ENCODE measurements around the gene NRG2. TPM values are rescaled to one million over a fixed set of nuclear protein-coding genes. Genes with fewer than 3 reads are reported as not detected.
A peak's percentile ranks its signal among the peaks of the same experiment; 100 is the strongest.

NRG2 gene
- total RNA-seq, 4 donors from 2014 or later: 1.1 to 2.9 (median 1.8) TPM

GRCh38 chr5:139867109-139867508, 176.0 kb downstream of the NRG2 start:
- no peak for DNase-seq
- 59 to 78% methylated on average over 2 of the region's 2 CpGs for WGBS, 2 donors
- Histone ChIP-seq H3K36me3 (no peaks in the 10 kb centered on the region), H3K27me3 (no peaks in the 10 kb centered on the region), H3K4me1 (peaks cover 12 to 20% of the 10 kb centered on the region in 2 donors), H3K4me3 (replicated peaks in 1 of 3) (no peak overlapping the region), H3K9me3 (no peaks in the 10 kb centered on the region), H3K27ac (no peak overlapping the region)
- intact Hi-C loops (cut with DNase I): no loop called here
- TF ChIP-seq CTCF (IDR thresholded peaks at IDR 0.05) (no peak), POLR2A (IDR thresholded peaks at IDR 0.05) (no peak)

GRCh38 chr5:139864716-139865483, 178.2 kb downstream of the NRG2 start:
- Histone ChIP-seq H3K4me1 (peaks cover 12 to 23% of the 10 kb centered on the region in 2 donors), H3K27me3 (no peaks in the 10 kb centered on the region), H3K9me3 (no peaks in the 10 kb centered on the region), H3K4me3 (replicated peaks in 1 of 3) (no peak overlapping the region), H3K36me3 (no peaks in the 10 kb centered on the region), H3K27ac (no peak overlapping the region)
- no peak for TF ChIP-seq CTCF (IDR thresholded peaks at IDR 0.05)
- no peak for TF ChIP-seq POLR2A (IDR thresholded peaks at IDR 0.05)
- WGBS, 2 donors: 77 to 83% methylated on average over 12 of the region's 12 CpGs
- intact Hi-C loops (cut with DNase I): loop anchor here (5.0 kb wide), 2 partner anchors 78 to 102 kb away; no protein-coding TSS in a partner anchor
- DNase-seq: no peak

- 9 to 12% methylated on average over 5 of the region's 5 CpGs for WGBS, 2 donors
- DNase-seq: peak; percentile 75
- H3K27ac ChIP-seq: no peak overlapping the region
- TF ChIP-seq POLR2A (IDR thresholded peaks at IDR 0.05): no peak
- peak; percentile 85 to 95 (median 89) for TF ChIP-seq CTCF (IDR thresholded peaks at IDR 0.05)
- H3K9me3 ChIP-seq: no peaks in the 10 kb centered on the region
- H3K4me3 ChIP-seq (replicated peaks in 1 of 3): no peak overlapping the region
- no peaks in the 10 kb centered on the region for H3K27me3 ChIP-seq
- H3K36me3 ChIP-seq: no peaks in the 10 kb centered on the region
- H3K4me1 ChIP-seq: peaks cover 9 to 16% of the 10 kb centered on the region in 2 donors
- intact Hi-C loops (cut with DNase I): loop anchor here (5.0 kb wide), 2 partner anchors 77 to 103 kb away; no protein-coding TSS in a partner anchor
Measured at GRCh38 chr5:139863855-139864558, 179.1 kb downstream of the NRG2 start.

- no peak overlapping the region for H3K27ac ChIP-seq
- no peaks in the 10 kb centered on the region for H3K36me3 ChIP-seq
- H3K4me1 ChIP-seq: peaks cover 9 to 16% of the 10 kb centered on the region in 2 donors
- no peaks in the 10 kb centered on the region for H3K9me3 ChIP-seq
- no peak for TF ChIP-seq CTCF (IDR thresholded peaks at IDR 0.05)
- no peak for TF ChIP-seq POLR2A (IDR thresholded peaks at IDR 0.05)
- no peaks in the 10 kb centered on the region for H3K27me3 ChIP-seq
- DNase-seq: peak; percentile 60 to 79
- H3K4me3 ChIP-seq (replicated peaks in 1 of 3): no peak overlapping the region
- WGBS, 2 donors: 25 to 27% methylated on average over 8 to 9 of the region's 9 CpGs
- intact Hi-C loops (cut with DNase I): loop anchor here (5.0 kb wide), 2 partner anchors 76 to 104 kb away; no protein-coding TSS in a partner anchor
Measured at GRCh38 chr5:139863361-139863760, 179.7 kb downstream of the NRG2 start.

Data from thyroid gland (tissue), 4 donors.